K562 (cell line): ENCODE results near the gene PMVK. TPM values are rescaled to one million over a fixed set of nuclear protein-coding genes. Genes with fewer than 3 reads are reported as not detected.

Experiments used
- ATF6 ChIP-seq: sonication (generic); formaldehyde crosslinking; IDR thresholded peaks from 2 replicates; pipeline ENCODE4 v1.4.0; 2020; ENCODE audit warnings: mild to moderate bottlenecking, missing genetic modification reagents
- HNRNPLL ChIP-seq: fragments of 200-400 bp; formaldehyde crosslinking; IDR thresholded peaks from 2 replicates; pipeline ENCODE4 v1.6.1; 2017; ENCODE audit warnings: low read length, low read depth, mild to moderate bottlenecking; ENCODE audit not compliant: poor library complexity, severe bottlenecking
- ID3 ChIP-seq, 2 experiments: fragments of 250-450 bp in 1 of 2; fragments of 450-650 bp in 1 of 2; sonication (Bioruptor Pico) in 1 of 2; IDR thresholded peaks; 2 replicates each; pipeline versions ENCODE4 v1.6.1 to v1.8.0; 2016 to 2021; ENCODE audit warnings: mild to moderate bottlenecking in 2 of 2, moderate library complexity in 2 of 2, missing compliant biosample characterization in 1 of 2, missing genetic modification characterization in 1 of 2
- NFE2 ChIP-seq: IDR thresholded peaks from 2 replicates; pipeline ENCODE4 v1.6.1; 2014; ENCODE audit warnings: antibody characterized with exemption, low read depth
- NFRKB ChIP-seq: fragments of 450-650 bp; IDR thresholded peaks from 2 replicates; pipeline ENCODE4 v1.6.1; 2016; ENCODE audit warnings: low read depth
- PHF8 ChIP-seq: fragments of 200-600 bp; sonication (generic); IDR thresholded peaks from 2 replicates; pipeline ENCODE4 v1.6.1; 2012; ENCODE audit warnings: mixed run types, mild to moderate bottlenecking, inconsistent platforms, low read length, moderate library complexity, borderline replicate concordance
- RBM15 ChIP-seq: fragments of 200-400 bp; formaldehyde crosslinking; IDR thresholded peaks from 2 replicates; pipeline ENCODE4 v1.6.1; 2018; ENCODE audit warnings: mild to moderate bottlenecking, low read length, moderate library complexity; ENCODE audit not compliant: insufficient read depth
- RREB1 ChIP-seq: fragments of 250-450 bp; sonication (Bioruptor Pico); IDR thresholded peaks from 2 replicates; pipeline ENCODE4 v1.4.0; 2020
- STAT5A ChIP-seq: IDR thresholded peaks from 2 replicates; pipeline ENCODE4 v1.6.1; 2012; ENCODE audit warnings: low read length, inconsistent platforms, borderline replicate concordance
- TCF7 ChIP-seq: sonication (generic); IDR thresholded peaks from 2 replicates; pipeline ENCODE4 v1.6.1; 2016; ENCODE audit warnings: antibody characterized with exemption, borderline replicate concordance
- ZBTB5 ChIP-seq: fragments of 450-650 bp; IDR thresholded peaks from 2 replicates; pipeline ENCODE4 v1.6.1; 2017; ENCODE audit warnings: antibody characterized with exemption
- ZNF121 ChIP-seq: sonication (generic); formaldehyde crosslinking; conservative IDR thresholded peaks from 2 replicates; pipeline ENCODE4 v1.8.0; 2022; ENCODE audit warnings: missing genetic modification reagents
- ZNF3 ChIP-seq: fragments of 250-450 bp; sonication (Bioruptor Pico); IDR thresholded peaks from 2 replicates; pipeline ENCODE4 v1.5.0; 2021; ENCODE audit warnings: mild to moderate bottlenecking, moderate library complexity
- ZNF584 ChIP-seq: fragments of 200-800 bp; sonication (Bioruptor generic); IDR thresholded peaks from 2 replicates; pipeline ENCODE4 v1.6.1; 2016; ENCODE audit warnings: low read depth, mild to moderate bottlenecking, missing genetic modification characterization, missing compliant biosample characterization
- ZZZ3 ChIP-seq: fragments of 450-650 bp; IDR thresholded peaks from 2 replicates; pipeline ENCODE4 v1.6.1; 2016; ENCODE audit warnings: antibody characterized with exemption, mild to moderate bottlenecking, moderate library complexity
- polyA plus RNA-seq, 8 experiments: library from polyadenylated mRNA; depleted of rRNA in 4 of 8; stranded (reverse) in 5 of 8; unstranded in 3 of 8; fragments of >200 nt; fragmentation: Nextera tagmentation in 2 of 8; fragmentation: Illumina TruSeq in 1 of 8; extraction: Ambion mirVana in 2 of 8; extraction: Trizol in 1 of 8; gene quantifications; 2 replicates each; pipeline versions ENCODE4 v1.2.1 to v1.2.3, GENCODE V29; 2011 to 2014; ENCODE audit warnings: inconsistent platforms in 1 of 8, missing spikeins in 1 of 8
- total RNA-seq, 7 experiments: library from RNA; depleted of rRNA in 6 of 7; stranded (reverse); fragments of >200 nt in 6 of 7; fragmentation: Illumina TruSeq in 2 of 7; extraction: Trizol in 2 of 7; gene quantifications; 2 replicates each; pipeline versions ENCODE4 v1.2.1 to v1.2.3, GENCODE V29; 2011 to 2021; ENCODE audit warnings: low replicate concordance in 1 of 7

PMVK gene
- total and polyA plus RNA-seq, 9 of the 15 experiments (the other 6 are each of a cell fraction or from before 2014, with no cell fraction given) = 1.1 to 15.3 (median 6.3) TPM

- TF ChIP-seq RREB1 (CRISPR knock-in tag) (no peak), NFE2 (0 out of 2 replicates have a peak, but pooled peaks have one; percentile 16), RBM15 (no peak), ZNF3 (no peak), ATF6 (CRISPR knock-in tag) (peak; percentile 99), HNRNPLL (no peak), ZNF121 (CRISPR knock-in tag) (no peak), TCF7 (no peak), PHF8 (peak; percentile 68; the same call in 1 of the 2 replicates), STAT5A (peak; percentile 26; the same call in 1 of the 2 replicates), ZBTB5 (no peak), NFRKB (peak; percentile 86; the same call in 1 of the 2 replicates), ZNF584 (CRISPR knock-in tag) (peak; percentile 35; the same call in 1 of the 2 replicates), ZZZ3 (peak; percentile 75; the same call in 1 of the 2 replicates), ID3 (CRISPR knock-in tag; IDR thresholded peaks at IDR 0.05) (no peak), ID3 (tag; IDR thresholded peaks at IDR 0.05) (peak; percentile 86)
Measured at GRCh38 chr1:154936555-154937084, at the start of gene PMVK (continued).
